Stimulated activated CD4-positive, alpha-beta T cell treated with anti-CD3 and anti-CD28 coated beads, Interleukin-4, amount 100 ng/mL, for 24 hours (primary cell): ENCODE results near the gene OMA1.
"Not testable (repeated sequence)": the region's sequence is repeated elsewhere in the genome, so short reads cannot be mapped to it uniquely, and the experiment has no call there.

Experiments
- DNase-seq: peaks from one replicate; pipeline ENCODE4 v3.0.0-alpha.2; 2020

OMA1 gene

DNA sequence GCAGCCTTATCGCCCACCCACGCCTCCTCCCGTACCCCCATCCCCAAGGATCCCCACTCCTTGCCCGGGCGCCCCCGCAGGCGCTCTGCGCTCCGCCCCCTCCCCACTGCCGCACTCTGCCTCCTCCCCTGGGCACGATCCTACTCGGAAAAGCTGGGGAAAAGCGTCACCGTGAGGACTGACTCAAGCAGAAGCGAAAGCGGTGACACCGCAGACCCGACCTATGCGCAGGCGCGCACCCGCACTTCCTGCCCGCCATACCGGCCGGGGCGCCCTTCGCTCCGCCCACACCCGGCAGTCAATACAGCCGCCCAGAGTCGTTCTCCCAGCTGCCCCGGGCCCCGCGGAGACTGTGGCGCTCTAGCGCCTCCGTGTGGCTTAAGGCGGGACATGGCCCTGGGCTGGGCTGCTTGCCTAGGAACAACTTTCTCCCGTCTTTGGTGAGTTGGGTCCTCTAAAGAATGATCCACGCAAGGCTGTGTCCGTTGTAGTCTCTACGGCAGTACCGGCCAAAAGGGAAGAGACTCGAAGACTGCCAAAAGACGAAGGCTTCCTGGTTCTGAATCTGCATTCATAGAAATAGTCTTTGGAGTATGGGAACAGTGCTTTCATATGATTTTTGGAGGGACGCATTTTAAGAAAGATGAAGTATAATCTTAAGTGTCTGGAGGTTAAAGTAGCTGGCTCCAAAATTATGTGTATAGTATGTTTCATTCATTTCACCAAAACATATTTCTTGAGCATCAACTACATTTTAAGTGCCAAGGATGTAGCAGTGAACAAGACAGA, at the start of gene OMA1:
Gene OMA1, minus strand, starts transcription at position 207 of the 789 bp plus-strand sequence. CDS start 7,432 bp downstream, outside the sequence.
- DNase-seq: peak; percentile 98

DNA sequence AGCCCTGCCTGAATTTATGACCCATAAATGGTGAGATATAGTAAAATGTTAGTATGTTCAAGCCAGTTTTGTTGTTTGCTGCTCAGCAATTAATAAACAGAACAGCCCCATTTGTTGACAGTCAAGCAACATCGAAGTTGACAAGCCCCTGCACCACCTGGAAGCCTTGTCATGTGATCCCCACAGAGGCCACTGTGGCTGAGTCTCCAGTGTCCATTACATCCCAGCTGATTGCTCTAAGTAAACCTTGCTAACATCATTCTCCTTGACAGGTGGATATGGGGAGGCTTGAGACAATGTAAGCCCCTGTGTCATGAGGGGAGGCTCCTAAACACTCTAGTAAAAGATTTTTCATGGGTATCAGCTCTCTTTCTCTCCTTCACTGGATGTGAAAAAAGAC, 48.0 kb upstream of the OMA1 start:
- DNase-seq: no peak

DNA sequence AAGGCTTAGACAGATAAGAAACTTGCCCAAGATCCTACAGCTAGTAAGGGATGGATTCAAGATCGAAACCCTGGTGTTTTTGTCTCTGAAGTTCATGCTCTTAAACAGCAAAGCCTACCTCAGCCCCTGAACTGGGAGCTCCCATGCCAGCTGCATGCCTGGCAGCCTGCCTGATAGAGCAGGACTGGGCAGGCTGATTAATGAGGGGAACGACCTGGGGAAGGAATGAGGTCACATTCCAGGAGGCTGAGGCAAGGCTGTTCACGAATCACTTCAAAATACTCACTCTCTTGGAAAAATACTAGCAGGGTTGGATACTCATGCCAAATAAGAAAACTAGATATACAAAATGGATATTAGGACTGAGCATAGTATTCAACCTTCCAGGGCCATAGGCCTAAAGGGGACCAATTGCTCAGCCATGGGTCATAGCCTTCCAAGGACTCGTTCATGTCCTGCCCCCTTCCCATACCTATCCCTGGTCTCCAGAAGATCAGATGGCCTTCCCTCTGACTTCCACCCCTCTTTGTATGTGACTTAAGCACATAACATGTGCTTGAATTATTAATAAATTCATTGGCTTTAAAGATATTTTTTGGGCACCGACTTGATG, 46.1 kb upstream of the OMA1 start:
- no peak for DNase-seq

DNA sequence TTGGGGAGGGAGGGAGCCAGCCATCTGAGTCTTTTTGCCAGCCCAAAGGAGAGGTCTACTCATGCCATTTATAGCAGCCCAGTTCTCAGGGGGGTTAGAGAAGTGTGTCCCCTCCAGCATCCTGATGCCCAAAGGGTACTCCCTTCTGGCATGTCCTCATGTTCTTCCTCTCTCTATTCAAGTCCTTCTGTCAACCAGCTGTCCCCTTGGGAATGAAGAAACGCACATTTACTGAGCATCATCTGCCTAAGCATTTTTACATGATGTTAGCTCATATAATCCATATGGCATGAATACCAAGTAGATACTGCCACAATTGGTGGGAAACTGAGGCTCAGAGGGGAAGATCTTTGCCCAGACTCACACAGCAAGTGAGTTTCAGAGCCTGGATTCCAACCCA, 45.3 kb upstream of the OMA1 start:
- no peak for DNase-seq

DNA sequence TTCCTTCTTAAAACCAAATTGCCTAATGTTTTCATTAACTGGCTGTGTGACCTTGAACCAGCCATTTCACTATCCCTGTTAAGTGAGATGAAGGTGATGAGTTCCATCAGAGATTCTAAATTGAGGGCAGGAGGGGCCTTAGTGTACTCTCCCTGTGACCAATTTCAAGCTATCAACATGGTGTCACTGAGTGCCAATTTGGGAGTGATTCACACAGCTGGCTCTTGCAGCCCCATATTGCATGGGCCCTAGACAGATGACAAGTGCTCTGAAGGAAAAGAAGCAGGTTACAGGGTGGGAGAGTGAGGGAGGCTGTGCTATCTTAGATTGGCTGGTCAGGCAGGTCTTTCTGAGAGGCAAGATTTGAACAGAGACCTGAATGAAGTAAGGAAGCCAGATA, 43.5 kb upstream of the OMA1 start:
- no peak for DNase-seq

DNA sequence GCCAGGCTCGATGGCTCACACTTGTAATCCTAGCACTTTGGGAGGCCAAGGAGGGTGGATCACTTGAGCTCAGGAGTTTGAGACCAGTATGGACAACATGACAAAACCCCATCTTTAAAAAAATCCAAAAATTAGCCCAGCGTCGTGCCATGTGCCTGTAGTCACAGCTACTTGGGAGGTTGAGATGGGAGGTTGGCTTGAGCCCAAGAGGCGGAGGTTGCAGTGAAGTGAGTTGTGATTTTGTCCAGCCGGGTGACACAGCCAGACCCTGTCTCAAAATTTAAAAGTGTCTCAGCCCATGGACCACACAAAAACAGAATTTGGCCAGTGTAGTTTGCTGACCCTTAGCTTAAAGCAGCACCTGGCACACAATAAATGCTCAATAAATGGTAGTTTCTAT, 41.9 kb upstream of the OMA1 start:
- no peak for DNase-seq

DNA sequence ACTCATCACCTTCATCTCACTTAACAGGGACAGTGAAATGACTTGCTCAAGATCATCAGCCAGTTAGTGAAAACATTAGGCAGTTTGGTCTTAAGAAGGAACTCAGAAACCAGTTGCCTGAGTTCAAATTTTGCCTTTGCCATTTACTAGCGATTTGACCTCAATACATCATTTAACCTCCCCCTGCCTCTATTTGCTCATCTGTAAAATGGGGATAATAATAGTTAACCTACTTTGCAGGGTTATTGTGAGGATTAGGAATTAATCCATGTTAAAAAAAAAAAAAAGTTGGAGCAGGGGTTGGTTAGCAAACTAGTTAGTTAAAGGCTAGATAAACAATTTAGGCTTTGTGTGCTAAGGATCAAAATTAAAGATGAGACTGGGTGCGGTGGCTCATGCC, 41.1 kb upstream of the OMA1 start:
- no peak for DNase-seq

DNA sequence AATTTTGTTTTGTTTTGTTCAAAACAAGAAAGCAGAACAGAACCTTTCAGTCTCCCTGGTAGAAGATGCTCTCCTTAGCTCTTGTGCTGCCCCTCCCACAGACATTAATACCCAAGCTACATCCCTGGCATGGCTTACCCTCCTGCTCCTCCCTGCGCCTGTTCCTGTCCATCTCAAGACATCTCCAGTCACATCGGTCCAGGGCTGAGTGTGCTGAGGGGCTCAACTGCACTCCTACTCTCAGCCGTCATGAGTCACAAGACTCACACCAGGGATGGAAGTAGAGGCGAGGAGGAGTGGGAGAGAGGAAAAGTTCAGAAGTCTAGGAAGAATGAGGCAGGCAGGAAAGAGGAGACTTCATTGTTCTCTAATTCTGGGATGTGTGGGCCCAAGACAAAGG, 39.7 kb upstream of the OMA1 start:
- no peak for DNase-seq

DNA sequence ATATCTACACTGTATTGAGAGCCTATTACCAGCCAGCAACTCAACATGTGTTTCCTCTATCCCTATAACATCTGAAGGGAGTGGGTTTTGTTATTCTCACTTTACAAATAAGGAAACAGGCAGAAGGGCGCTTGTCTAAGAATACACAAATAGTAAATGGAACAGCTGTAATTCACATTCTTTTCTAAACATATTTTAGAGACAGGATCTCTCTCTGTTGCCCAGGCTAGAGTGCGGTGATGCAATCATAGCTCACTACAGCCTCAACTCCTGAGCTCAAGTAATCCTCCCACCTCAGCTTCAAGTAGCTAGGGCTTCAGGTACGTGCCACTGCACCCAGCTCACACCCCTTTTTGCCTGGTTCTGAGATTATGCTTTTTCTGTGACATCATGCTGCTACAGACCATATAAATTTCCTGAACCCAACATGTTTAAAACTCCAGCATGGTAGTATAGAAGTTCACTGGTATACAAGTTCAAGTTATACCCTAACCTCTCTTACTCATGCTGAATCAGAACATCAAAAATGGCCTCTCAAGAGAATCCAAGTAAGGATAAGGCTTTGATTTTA, 39.1 kb upstream of the OMA1 start:
- DNase-seq: no peak

DNA sequence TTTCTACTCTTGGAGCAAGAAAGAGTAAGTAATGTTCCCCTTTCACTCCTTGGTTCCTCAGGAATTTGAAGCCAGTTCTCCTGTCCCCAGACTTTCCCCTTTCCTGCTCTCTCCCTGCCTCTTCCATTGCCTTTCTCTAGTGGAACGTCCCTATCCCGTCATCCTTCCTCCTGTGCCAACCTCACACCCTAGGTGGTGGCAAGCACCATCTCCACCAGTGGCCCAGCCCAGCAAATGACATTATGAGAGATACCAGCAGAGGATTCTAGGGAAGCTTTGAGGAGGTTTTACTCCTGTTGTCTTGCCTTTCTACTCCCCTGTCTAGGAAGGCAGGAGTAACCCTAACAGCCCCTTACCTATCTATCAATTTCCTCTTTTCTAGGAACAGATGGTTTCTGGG, 38.6 kb upstream of the OMA1 start:
- no peak for DNase-seq

DNA sequence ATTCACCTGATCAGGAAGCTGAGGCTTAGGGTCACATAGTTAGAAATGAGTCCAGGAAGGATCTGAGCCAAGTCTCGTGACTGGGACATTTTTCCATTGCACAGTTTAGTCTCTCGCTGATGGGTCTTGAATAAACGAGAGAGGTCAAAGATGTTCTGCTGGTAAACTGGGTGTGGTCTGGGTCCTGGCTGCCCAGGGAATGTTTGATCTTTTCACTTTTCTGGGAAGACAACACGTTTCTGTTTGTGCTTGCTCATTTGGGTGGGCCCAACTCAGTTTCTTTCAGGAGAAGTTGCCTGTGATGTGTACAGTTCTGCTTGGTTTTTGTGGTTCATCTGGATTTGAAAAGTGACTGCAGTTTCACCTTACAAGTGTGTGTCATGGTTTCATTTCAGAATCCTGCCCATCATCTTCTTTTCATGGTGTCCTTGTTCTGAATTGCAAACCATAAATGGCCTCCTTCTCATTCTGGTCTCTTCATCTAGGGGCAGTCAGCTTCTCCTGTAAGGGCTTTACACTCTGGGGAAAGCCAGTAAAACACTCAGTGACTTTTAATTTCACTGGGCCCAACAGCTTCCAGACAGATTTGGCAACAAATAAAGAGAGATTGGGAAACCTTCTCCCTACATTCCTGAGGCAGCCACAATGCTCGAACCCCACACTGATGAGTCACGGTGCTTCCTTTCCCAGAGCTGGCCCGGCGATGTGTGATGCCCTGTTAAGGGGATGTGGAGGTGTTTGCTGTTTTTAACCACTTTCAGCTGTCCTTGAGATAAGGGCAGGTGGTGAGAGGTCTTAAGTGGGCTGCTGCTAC, 37.8 kb upstream of the OMA1 start:
- no peak for DNase-seq

DNA sequence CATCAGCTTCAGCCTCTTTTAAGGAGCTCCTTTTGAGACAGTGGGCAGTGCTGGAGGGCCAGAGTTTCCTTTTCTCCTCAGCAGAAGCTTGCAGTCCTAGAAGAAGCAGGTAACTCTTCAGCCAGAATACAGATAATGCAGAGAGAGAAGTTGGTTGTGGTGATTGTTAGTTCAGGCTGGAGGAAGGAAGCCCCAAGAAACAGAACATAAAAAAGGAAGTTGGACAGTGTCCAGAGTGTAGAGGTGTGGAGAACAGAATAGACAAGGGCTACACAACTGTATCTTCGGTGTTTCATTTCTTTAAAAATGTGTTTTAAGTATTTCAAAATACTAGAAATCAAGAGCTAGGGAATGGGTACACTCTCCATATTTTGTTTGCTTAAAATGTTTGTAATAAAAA, 37.0 kb upstream of the OMA1 start:
- no peak for DNase-seq

DNA sequence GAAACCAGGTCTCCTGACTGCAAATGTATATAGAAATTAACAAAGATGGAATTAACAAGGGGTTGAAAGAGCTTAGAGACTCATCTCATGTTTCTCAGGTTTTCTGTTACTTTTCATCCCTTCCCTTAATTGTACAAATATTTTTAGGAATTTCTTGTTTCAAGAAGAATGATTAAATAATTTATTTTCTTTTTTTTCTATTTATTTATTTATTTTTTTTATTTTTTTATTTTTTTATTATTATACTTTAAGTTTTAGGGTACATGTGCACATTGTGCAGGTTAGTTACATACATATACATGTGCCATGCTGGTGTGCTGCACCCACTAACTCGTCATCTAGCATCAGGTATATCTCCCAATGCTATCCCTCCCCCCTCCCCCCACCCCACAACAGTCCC, 35.6 kb upstream of the OMA1 start:
- not testable (repeated sequence) for DNase-seq

DNA sequence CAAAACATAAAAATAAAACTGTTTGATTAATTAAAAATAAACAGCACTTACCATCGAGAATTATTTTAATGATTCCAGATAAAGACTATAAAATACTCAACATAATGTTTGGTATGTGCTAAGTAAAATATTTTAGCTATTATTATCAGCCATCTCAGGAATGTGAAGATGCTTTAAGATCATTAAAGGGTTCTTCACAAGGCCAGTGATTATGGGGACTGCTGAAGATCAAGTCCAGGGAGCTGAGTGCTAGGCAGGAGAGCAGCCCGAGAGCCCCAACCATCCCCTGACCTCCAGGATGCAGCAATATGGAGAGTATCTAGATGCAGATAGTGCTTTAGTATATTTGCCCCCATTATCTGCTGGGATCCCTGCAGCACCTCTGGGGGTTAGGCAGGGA, 35.1 kb upstream of the OMA1 start:
- no peak for DNase-seq

DNA sequence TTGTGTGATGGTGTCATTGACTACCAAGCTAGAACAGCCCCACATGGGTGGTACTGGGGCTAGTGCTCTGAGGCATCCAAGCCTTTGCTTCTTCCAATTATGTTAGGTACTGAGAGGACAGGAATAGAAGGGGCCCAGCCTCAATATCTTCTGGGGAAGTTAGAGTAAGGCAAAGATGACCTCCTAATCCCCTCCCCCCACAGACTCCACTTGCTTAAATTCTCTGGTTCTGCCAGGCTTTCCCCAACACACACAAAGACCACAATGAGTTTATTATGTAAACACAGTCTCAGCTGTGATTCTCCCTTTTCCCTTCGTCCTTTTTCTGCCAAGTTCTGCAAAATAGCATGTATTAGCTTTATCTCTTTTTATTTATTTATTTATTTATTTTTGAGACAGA, 33.7 kb upstream of the OMA1 start:
- no peak for DNase-seq

DNA sequence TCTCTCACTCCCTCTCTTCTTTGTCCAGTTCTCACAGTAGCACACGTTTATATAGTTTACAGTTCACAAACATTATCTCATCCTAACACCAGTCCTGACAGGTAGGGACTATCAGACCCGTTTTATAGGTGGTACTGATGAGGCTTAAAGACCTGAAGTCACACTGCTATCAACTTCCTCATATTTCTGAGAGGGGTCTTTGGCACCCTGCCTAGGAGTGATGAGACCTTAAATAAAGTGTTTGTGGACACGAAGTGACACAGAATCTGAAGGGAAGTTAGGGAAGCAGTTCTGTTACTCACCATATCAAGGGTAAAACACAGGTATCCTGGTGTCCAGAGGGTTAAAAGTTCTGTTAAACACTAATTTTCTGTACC, 31.1 kb upstream of the OMA1 start:
- no peak for DNase-seq

DNA sequence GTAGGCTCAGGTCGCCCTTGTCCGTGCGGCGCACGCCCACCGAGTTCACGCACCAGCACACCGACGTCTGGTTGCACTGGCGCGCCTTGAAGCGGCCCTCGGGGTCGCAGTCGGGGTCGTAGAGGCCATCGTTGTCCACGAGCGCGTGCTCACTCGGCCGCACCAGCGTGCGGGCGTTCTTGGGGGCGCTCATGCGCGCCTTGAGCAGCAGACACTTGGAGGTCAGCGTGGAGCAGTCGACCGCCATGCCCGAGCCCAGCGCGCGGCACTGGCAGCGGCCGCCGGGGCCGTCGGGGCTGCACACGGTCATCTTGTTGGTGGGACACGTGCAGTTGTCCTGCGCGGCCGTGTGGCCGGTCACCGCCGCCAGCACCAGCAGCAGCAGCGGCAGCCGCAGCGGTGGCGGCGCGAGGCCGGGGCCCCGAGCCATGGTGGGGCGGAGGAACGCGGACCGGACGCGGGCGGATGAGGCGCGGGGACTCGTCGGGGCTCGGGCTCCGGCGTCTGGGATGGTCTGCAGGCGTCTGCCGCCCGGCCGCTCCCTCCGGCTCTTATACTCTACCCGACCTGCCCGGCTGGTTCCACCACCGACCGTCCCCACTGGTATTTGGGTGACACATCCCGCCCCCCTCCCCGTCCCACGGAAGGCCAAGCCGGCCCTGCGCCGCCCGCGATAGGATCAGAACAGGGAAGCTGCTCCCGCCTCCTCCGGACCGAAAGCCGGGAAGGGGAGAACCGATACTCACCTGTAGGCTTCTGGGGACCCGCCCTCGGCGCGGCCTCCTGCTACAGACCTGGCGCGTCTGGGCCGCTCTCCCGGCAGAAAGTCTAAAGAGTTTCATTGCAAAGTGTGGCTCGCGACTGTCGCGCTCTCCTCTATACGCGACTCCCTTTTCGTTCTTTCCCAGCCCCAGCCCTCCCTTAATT, 30.5 kb upstream of the OMA1 start, which contains the start of gene TACSTD2:
Gene TACSTD2, minus strand, starts transcription at position 526 of the 927 bp plus-strand sequence. Its CDS starts 96 bp downstream, at position 430.
- no peak for DNase-seq

DNA sequence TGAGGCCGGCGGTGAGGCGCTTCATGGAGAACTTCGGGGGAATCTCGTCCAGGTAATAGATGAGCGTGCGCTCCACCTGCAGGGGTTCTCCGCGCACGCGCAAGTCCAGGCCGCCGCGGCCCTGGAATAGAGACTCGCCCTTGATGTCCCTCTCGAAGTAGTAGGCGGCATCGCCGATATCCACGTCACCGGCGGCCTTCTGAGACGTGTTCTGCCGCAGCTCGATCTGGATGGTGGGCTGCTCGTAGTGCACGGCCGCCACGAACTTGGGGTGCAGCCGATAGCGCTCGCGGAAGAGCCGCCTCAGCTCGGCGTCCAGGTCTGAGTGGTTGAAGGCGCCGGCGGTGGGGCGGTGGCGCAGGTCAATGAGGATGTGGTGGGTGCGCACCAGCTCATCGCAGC, 29.8 kb upstream of the OMA1 start:
- no peak for DNase-seq

DNA sequence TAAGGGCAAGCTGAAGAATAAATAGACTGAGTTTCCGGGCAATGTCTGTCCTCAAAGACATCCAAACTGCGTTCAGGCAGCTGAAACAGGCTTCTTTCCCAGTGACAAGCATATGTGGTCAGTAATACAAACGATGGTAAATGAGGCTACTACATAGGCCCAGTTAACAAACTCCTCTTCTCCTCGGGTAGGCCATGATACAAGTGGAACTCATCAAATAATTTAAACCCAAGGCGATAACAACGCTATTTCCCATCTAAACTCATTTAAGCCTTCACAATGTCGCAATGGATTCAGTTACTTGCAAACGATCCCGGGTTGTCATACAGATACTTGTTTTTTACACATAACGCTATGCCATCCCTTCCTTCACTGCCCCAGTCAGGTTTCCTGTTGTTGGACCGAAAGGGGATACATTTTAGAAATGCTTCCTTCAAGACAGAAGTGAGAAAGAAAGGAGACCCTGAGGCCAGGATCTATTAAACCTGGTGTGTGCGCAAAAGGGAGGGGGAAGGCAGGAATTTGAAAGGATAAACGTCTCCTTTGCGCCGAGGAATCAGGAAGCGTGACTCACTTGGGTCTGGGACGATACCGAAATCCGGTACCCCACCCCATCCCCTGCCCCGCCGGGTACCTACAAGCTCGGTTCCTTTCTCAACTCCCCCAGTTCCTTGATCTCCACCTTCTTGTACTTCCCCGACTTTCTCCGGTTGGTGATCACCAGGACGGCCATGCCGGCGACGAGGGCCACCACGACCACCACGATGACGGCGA, 29.2 kb upstream of the OMA1 start:
- no peak for DNase-seq

DNA sequence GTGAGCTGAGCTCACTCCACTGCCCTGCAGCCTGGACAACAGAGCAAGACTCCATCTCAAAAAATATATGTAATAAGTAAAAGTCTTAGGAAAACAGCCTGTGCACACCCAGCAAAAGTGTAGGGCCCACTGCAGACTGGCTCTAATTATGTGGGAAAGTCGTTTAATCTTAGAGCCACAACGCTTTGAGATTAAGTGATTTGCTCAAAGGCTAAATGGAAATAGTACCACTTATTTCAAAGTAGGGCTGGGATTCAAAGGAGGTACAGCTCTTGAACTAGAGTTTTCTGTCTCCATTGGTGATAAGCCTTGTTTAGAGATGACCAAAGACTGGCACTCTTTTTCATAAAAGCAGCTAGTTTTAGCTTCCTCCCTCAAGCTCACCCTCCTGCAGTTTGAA, 28.3 kb upstream of the OMA1 start:
- DNase-seq: no peak
